AG10803 (cell line): ENCODE results near the gene ALDH1A3.

Experiments
- DNase-seq: peaks from one replicate; pipeline ENCODE4 v3.0.0; 2010; ENCODE audit warnings: low read depth
- H3K4me3 ChIP-seq: 2 replicates; pipeline ENCODE4 v1.5.1; 2011; ENCODE audit warnings: mild to moderate bottlenecking, low read length, control low read depth
- TF ChIP-seq, protein P1 (sequence below): conservative IDR thresholded peaks from 2 replicates; pipeline ENCODE4 v1.5.1; 2011; ENCODE audit warnings: mild to moderate bottlenecking, low read length, control low read depth, inconsistent platforms

The ALDH1A3 gene

GRCh38 chr15:100902436-100903167 lies 23.0 kb downstream of the ALDH1A3 start:
- peak overlapping the region; percentile 41 for H3K4me3 ChIP-seq
- TF ChIP-seq, protein P1, sequence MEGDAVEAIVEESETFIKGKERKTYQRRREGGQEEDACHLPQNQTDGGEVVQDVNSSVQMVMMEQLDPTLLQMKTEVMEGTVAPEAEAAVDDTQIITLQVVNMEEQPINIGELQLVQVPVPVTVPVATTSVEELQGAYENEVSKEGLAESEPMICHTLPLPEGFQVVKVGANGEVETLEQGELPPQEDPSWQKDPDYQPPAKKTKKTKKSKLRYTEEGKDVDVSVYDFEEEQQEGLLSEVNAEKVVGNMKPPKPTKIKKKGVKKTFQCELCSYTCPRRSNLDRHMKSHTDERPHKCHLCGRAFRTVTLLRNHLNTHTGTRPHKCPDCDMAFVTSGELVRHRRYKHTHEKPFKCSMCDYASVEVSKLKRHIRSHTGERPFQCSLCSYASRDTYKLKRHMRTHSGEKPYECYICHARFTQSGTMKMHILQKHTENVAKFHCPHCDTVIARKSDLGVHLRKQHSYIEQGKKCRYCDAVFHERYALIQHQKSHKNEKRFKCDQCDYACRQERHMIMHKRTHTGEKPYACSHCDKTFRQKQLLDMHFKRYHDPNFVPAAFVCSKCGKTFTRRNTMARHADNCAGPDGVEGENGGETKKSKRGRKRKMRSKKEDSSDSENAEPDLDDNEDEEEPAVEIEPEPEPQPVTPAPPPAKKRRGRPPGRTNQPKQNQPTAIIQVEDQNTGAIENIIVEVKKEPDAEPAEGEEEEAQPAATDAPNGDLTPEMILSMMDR: no peak
- DNase-seq: peak; percentile 87

DNA sequence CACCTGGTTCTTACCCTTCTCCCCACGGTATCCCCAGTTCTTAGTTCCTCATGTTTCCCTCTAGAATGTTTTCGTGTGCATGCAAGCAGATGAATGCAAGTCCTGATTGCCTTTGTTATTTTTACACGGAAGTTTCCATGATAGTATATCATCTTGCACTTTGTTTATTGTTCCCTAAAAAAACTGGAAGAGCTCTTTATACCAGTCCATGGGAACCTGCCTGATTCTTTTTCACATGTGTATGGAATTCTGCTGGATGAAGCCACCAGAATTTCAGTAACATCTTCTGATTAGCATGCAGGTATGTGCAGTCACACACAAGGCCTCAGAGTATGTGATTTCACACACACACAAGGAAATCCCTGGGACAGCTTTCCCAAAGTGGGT lies 23.5 kb downstream of the ALDH1A3 start:
- peak; percentile 14 for DNase-seq
- no peak overlapping the region for H3K4me3 ChIP-seq
- TF ChIP-seq, protein P1: 0 out of 2 replicates have a peak, but pooled peaks have one; percentile 1

- no peak for DNase-seq
- TF ChIP-seq, protein P1: no peak
- no peak overlapping the region for H3K4me3 ChIP-seq
These were observed 26.2 kb downstream of the ALDH1A3 start for GRCh38 chr15:100905850-100906249.

GRCh38 chr15:100908466-100908865 lies 28.8 kb downstream of the ALDH1A3 start:
- TF ChIP-seq, protein P1: no peak
- no peak overlapping the region for H3K4me3 ChIP-seq
- DNase-seq: no peak

DNA sequence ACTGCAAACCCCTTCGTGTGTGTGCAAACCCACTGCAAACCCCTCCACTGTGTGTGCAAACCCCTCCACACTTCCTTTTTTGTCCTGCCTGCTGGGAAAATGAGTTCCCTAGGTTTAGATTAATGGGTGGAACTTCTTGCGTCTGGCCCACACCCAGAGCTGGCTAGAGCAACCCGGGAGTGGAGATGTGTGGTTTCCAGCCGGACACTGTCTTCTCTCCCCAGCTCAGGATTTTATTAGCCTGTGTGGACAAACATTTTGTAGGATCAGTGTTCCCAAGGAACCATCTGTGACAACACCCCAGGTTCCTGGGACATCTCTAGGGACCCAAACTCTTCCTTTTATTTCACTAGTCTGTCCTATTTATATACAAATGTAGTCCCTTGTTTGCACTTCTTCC lies 29.9 kb downstream of the ALDH1A3 start:
- DNase-seq: no peak
- H3K4me3 ChIP-seq: no peak overlapping the region
- TF ChIP-seq, protein P1: no peak

DNA sequence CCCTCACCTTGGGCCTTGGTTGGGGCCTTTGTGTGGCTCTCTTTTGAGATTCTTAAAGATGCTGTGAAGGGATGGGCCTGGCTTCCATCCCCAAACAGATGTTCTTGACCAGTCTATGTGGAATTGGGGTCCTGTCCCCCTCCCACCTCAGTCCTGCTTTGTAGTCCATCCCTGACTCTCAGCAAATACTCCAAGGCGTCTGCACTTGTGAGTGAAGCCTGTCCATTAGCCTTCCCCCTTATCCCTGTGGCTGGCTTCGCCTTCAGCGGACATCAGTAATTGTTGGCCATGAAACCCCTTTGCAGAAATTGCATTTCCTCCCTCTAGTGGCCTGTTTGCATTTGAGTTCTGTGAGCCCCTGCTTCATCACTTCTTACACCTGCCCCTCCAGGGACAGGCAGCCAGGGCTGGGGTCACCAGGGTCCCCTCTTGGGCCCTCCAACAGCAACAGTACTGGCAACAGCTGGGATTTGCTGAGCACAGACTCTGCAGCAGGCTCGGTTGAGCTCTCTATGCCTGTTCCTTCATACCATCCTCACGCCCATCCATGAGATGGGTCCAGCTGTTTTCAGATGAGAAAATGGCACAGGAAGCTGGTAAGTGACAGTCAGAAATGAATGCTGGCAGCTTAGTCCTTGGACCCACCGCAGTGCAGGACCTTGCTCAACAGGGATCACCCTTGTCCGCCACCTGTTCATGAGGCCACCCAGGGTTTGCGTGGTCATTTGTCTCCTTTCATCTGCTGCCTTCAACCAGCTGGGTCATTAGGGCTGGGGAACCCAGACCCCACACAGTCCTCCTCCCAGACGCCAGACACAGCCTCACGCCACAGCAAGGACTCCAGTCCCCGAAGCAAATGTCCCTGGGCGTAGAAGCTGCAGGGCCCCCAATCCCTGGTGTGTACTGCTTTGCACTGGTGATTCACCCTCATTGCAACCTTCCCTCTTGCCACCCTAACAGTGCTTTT lies 30.6 kb downstream of the ALDH1A3 start:
- TF ChIP-seq, protein P1: peak; percentile 18
- no peak for DNase-seq
- no peak overlapping the region for H3K4me3 ChIP-seq

GRCh38 chr15:100911086-100911485 lies 31.5 kb downstream of the ALDH1A3 start:
- TF ChIP-seq, protein P1: no peak
- H3K4me3 ChIP-seq: no peak overlapping the region
- DNase-seq: no peak
